Femur (tissue), 1 donor: ENCODE data around the gene CLEC2D.
"Not testable (repeated sequence)": the region's sequence is repeated elsewhere in the genome, so short reads cannot be mapped to it uniquely, and the experiment has no call there.

Experiments used
- DNase-seq: peaks from one replicate; pipeline ENCODE4 v3.0.0-alpha.2; 2017

CLEC2D gene

GRCh38 chr12:9661720-9662119, 7.8 kb upstream of the CLEC2D start:
- DNase-seq, result no peak

- DNase-seq, result no peak
Observed at GRCh38 chr12:9662488-9662887, 7.0 kb upstream of the CLEC2D start.

GRCh38 chr12:9667403-9668160, 1.9 kb upstream of the CLEC2D start:
- no peak for DNase-seq

GRCh38 chr12:9668161-9669018, 1.1 kb upstream of the CLEC2D start:
- DNase-seq, result no peak

- no peak for DNase-seq
Observed at GRCh38 chr12:9669019-9669326, 540 bp upstream of the CLEC2D start.

- not testable (repeated sequence) for DNase-seq
Observed at GRCh38 chr12:9672340-9672739, 2.8 kb downstream of the CLEC2D start.

GRCh38 chr12:9673404-9674225, 4.1 kb downstream of the CLEC2D start:
- peak; percentile 53 for DNase-seq

GRCh38 chr12:9674226-9674590, 4.7 kb downstream of the CLEC2D start:
- no peak for DNase-seq

GRCh38 chr12:9682508-9682907, 13.0 kb downstream of the CLEC2D start:
- DNase-seq, result not testable (repeated sequence)

- not testable (repeated sequence) for DNase-seq
Observed at GRCh38 chr12:9682949-9683348, 13.4 kb downstream of the CLEC2D start.

- not testable (repeated sequence) for DNase-seq
Observed at GRCh38 chr12:9685366-9685765, 15.9 kb downstream of the CLEC2D start.

- DNase-seq, result no peak
Observed at GRCh38 chr12:9685915-9686314, 16.4 kb downstream of the CLEC2D start.

GRCh38 chr12:9687228-9687627, 17.7 kb downstream of the CLEC2D start:
- no peak for DNase-seq

- no peak for DNase-seq
Observed at GRCh38 chr12:9692909-9693308, 23.4 kb downstream of the CLEC2D start.

- DNase-seq, result no peak
Observed at GRCh38 chr12:9694241-9694640, 24.7 kb downstream of the CLEC2D start.

GRCh38 chr12:9695150-9695549, 25.6 kb downstream of the CLEC2D start:
- not testable (repeated sequence) for DNase-seq

GRCh38 chr12:9695661-9696060, 26.1 kb downstream of the CLEC2D start:
- DNase-seq, result not testable (repeated sequence)

- DNase-seq, result no peak
Observed at GRCh38 chr12:9697619-9698018, 28.1 kb downstream of the CLEC2D start.

GRCh38 chr12:9698681-9699080, 29.2 kb downstream of the CLEC2D start:
- DNase-seq, result no peak

GRCh38 chr12:9699269-9699897, 29.9 kb downstream of the CLEC2D start:
- DNase-seq, result no peak

GRCh38 chr12:9699898-9700605, 30.5 kb downstream of the CLEC2D start:
- DNase-seq, result no peak

- no peak for DNase-seq
Observed at GRCh38 chr12:9700606-9700956, 31.1 kb downstream of the CLEC2D start.
